ENCODE data around the gene ATRIP. TPM values are rescaled to one million over a fixed set of nuclear protein-coding genes. Genes with fewer than 3 reads are reported as not detected.

The ATRIP gene
- total RNA-seq, 1 experiment from 2014 or later: 16.1 TPM

DNA sequence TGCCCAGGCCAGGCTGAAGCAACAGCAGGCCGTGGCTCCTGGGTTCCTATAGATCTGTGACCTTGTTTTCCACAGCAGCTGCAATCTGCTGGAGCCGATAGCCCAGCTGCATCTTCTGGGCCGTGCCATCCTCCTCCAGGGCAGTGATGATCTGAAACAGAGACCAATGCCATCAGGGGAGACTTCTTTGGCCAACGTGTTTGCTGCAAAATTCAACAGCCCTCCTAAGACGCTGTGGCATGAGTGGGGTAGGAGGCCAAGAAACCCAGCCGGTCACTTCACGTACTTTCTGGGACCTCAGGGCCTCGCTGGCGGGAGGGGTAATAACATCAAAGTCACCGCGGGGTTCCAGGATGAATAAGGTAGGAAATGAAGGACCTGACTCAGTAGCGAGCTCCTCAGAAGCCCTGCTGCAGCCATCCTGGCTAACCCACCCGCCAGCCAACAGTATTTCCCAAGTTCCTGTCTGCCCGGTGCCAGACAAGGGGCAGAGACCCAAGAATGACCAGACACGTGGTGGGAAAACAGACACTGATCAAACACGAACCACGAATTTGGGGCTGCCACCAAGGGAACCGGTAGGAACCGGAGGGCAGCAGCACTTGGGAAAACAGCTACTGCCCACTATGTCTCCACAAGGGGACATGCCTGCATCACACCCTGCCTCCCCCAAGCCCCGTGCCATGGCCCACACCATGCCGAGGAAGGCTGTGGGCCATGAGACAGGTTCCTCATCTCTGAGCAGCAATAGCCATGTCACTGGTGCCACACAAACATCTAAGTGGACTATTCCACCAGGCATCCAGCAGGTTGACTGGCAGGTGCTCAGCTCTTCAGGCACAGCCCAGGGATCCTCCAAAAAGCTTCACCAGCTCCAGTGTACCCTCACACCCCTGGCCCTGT is 41.8 kb upstream of the ATRIP start:
- Histone ChIP-seq H3K9me2 (replicated peaks; ENCODE audit: low read length) (no peaks in the 10 kb centered on the region), H3K27me3 (ENCODE audit: low read length) (no peaks in the 10 kb centered on the region), H3K9me3 (ENCODE audit: low read length) (no peaks in the 10 kb centered on the region), H3K36me3 (ENCODE audit: low read depth, low read length) (no peaks in the 10 kb centered on the region), H2AFZ (ENCODE audit: low read length) (no peak overlapping the region), H3F3A (ENCODE audit: low read length, unreplicated experiment) (no peaks in the 10 kb centered on the region), H3K9ac (ENCODE audit: low read length) (no peak overlapping the region), H3K4me2 (ENCODE audit: low read length) (no peak overlapping the region), H3K79me2 (ENCODE audit: low read length) (no peaks in the 10 kb centered on the region), H4K20me1 (ENCODE audit: low read length) (no peaks in the 10 kb centered on the region), H3K27ac (ENCODE audit: low read length) (no peak overlapping the region), H3K4me3 (ENCODE audit: low read length) (no peak overlapping the region), H3K4me1 (ENCODE audit: insufficient read depth, low read length) (peaks cover 11% of the 10 kb centered on the region; the same call in 1 of the 2 replicates)
- DNase-seq (no peak), ATAC-seq (no peak)
- no TSS peak for BruUV-seq (replicated peaks)
- intact Hi-C loops (cut with micrococcal nuclease): no loop called here
- no peak for TF ChIP-seq EZH2 (IDR thresholded peaks at IDR 0.05; ENCODE audit: low read length, unreplicated experiment)
- TF ChIP-seq, protein P1, sequence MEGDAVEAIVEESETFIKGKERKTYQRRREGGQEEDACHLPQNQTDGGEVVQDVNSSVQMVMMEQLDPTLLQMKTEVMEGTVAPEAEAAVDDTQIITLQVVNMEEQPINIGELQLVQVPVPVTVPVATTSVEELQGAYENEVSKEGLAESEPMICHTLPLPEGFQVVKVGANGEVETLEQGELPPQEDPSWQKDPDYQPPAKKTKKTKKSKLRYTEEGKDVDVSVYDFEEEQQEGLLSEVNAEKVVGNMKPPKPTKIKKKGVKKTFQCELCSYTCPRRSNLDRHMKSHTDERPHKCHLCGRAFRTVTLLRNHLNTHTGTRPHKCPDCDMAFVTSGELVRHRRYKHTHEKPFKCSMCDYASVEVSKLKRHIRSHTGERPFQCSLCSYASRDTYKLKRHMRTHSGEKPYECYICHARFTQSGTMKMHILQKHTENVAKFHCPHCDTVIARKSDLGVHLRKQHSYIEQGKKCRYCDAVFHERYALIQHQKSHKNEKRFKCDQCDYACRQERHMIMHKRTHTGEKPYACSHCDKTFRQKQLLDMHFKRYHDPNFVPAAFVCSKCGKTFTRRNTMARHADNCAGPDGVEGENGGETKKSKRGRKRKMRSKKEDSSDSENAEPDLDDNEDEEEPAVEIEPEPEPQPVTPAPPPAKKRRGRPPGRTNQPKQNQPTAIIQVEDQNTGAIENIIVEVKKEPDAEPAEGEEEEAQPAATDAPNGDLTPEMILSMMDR (conservative IDR thresholded peaks at IDR 0.05; ENCODE audit: low read depth, low read length): no peak
- TF ChIP-seq EZH2phosphoT487 (IDR thresholded peaks at IDR 0.05; ENCODE audit: borderline replicate concordance, low read length): no peak
- ChIA-PET POLR2A (ENCODE audit: unreplicated experiment) (no interaction called here), CTCF (interaction anchor here (1.8 kb wide), 1 partner anchor 31 kb away, joined by 6 read pairs; no protein-coding TSS in a partner anchor)

DNA sequence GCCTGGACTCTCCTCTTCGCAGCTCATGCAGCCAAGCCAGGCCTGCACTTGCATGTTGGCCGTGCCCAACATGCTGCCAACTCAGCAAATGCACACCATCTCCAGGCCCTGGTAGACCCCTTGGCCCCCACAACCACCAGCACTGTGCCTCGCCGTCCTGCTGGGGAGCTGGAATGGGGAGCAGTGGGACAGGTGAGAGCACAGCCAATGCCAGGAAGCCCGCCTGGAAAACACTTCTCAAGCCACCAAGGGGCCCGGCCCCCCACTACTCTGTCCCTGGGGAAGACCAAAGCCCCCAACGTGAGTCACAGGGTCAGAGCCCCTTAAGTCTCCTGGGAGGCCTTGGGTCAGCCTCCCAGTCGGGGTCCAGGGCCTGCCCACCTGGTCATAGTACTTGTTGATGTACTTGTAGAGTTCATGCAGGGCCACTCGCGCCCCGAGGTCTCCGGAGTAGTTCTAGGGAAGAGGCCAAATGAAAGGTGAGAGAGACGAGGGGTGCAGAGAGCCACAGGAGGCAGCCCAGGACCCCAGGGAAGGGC is 41.1 kb upstream of the ATRIP start:
- Histone ChIP-seq H3K9me3 (ENCODE audit: low read length) (no peaks in the 10 kb centered on the region), H3K4me1 (ENCODE audit: insufficient read depth, low read length) (peaks cover 11% of the 10 kb centered on the region; the same call in 1 of the 2 replicates), H3K36me3 (ENCODE audit: low read depth, low read length) (no peaks in the 10 kb centered on the region), H3K27ac (ENCODE audit: low read length) (no peak overlapping the region), H3K4me2 (ENCODE audit: low read length) (no peak overlapping the region), H3K27me3 (ENCODE audit: low read length) (no peaks in the 10 kb centered on the region), H3K9ac (ENCODE audit: low read length) (no peak overlapping the region), H3F3A (ENCODE audit: low read length, unreplicated experiment) (no peaks in the 10 kb centered on the region), H3K4me3 (ENCODE audit: low read length) (no peak overlapping the region), H3K79me2 (ENCODE audit: low read length) (no peaks in the 10 kb centered on the region), H4K20me1 (ENCODE audit: low read length) (no peaks in the 10 kb centered on the region), H2AFZ (ENCODE audit: low read length) (no peak overlapping the region), H3K9me2 (replicated peaks; ENCODE audit: low read length) (no peaks in the 10 kb centered on the region)
- ATAC-seq (no peak), DNase-seq (no peak)
- CTCF ChIA-PET: no interaction called here
- BruUV-seq (replicated peaks): no TSS peak
- POLR2A ChIA-PET (ENCODE audit: unreplicated experiment): no interaction called here
- intact Hi-C loops (cut with micrococcal nuclease): no loop called here
- TF ChIP-seq EZH2phosphoT487 (IDR thresholded peaks at IDR 0.05; ENCODE audit: borderline replicate concordance, low read length) (no peak), EZH2 (IDR thresholded peaks at IDR 0.05; ENCODE audit: low read length, unreplicated experiment) (no peak)
- TF ChIP-seq, protein P1 (conservative IDR thresholded peaks at IDR 0.05; ENCODE audit: low read depth, low read length): no peak

DNA sequence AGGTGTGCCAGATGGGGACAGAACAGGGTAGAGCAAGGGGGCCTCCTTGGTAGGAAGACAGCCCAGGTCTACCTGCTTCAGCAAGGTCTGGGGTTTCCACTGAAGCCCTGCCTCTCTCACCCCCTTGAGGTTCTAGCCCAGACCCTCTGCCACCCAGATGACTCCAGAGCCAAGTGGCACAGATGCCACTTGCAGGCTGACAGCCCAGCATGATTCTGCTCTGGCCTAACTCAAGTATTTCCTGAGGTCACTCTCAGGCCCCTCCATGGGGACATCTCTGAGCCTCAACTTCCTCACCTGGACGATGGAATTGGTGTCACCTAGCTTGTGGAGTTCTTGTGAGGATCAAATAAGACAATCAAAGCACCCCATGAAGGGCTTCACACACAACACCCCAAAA is 40.6 kb upstream of the ATRIP start:
- Histone ChIP-seq H3K4me1 (ENCODE audit: insufficient read depth, low read length) (peaks cover 11% of the 10 kb centered on the region; the same call in 1 of the 2 replicates), H3K4me2 (ENCODE audit: low read length) (no peak overlapping the region), H3F3A (ENCODE audit: low read length, unreplicated experiment) (no peaks in the 10 kb centered on the region), H3K36me3 (ENCODE audit: low read depth, low read length) (no peaks in the 10 kb centered on the region), H3K27me3 (ENCODE audit: low read length) (no peaks in the 10 kb centered on the region), H3K4me3 (ENCODE audit: low read length) (no peak overlapping the region), H4K20me1 (ENCODE audit: low read length) (no peaks in the 10 kb centered on the region), H3K9me3 (ENCODE audit: low read length) (no peaks in the 10 kb centered on the region), H3K9ac (ENCODE audit: low read length) (no peak overlapping the region), H2AFZ (ENCODE audit: low read length) (no peak overlapping the region), H3K79me2 (ENCODE audit: low read length) (no peaks in the 10 kb centered on the region), H3K27ac (ENCODE audit: low read length) (no peak overlapping the region), H3K9me2 (replicated peaks; ENCODE audit: low read length) (no peaks in the 10 kb centered on the region)
- TF ChIP-seq EZH2phosphoT487 (IDR thresholded peaks at IDR 0.05; ENCODE audit: borderline replicate concordance, low read length) (no peak), EZH2 (IDR thresholded peaks at IDR 0.05; ENCODE audit: low read length, unreplicated experiment) (no peak)
- TF ChIP-seq, protein P1 (conservative IDR thresholded peaks at IDR 0.05; ENCODE audit: low read depth, low read length): no peak
- CTCF ChIA-PET: no interaction called here
- ATAC-seq (no peak), DNase-seq (no peak)
- POLR2A ChIA-PET (ENCODE audit: unreplicated experiment): no interaction called here
- BruUV-seq (replicated peaks): no TSS peak
- intact Hi-C loops (cut with micrococcal nuclease): no loop called here

All from PC-3 (cell line).